GM18907 (cell line): ENCODE measurements around the gene TOR4A.

Experiments used
- ATAC-seq: cut with Tn5 transposase; IDR thresholded peaks from one replicate; pipeline ENCODE4 v1.9.1; 2021; ENCODE audit warnings: mild to moderate bottlenecking, moderate library complexity; ENCODE audit not compliant: unreplicated experiment

The TOR4A gene

DNA sequence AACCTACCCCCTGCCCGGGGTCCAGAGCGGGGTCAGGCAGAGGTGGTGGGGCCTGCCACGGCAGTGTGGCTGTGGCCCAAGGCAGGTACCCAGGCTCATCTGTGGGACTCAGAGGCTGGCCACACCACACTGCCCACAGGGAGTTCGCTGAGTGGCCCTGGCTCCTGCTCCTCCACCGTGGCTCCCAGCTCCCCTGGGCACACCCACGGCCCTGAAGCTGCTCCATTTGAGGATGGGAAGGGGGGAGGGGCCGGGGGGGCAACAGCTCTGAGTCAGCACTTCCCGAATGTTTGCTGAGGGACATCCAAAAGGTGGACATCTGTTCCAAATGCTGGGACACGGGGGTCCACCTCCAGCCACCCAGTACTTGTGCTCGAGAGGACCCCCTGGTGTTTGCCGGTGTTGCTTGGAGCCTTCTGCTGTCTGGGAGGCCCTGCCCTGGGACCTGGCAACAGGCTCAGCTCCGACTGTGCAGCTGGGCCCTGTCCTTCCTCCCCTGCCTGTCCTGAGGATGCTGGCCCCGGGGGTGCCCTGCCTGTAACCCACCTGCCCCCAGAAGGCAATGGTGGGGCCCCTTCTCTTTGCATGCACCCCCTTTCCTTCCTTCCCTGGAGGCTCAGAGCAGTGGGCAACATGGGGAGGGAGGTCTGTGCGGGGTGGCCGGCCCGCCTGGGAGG, 27.0 kb downstream of the TOR4A start:
- ATAC-seq = no peak

DNA sequence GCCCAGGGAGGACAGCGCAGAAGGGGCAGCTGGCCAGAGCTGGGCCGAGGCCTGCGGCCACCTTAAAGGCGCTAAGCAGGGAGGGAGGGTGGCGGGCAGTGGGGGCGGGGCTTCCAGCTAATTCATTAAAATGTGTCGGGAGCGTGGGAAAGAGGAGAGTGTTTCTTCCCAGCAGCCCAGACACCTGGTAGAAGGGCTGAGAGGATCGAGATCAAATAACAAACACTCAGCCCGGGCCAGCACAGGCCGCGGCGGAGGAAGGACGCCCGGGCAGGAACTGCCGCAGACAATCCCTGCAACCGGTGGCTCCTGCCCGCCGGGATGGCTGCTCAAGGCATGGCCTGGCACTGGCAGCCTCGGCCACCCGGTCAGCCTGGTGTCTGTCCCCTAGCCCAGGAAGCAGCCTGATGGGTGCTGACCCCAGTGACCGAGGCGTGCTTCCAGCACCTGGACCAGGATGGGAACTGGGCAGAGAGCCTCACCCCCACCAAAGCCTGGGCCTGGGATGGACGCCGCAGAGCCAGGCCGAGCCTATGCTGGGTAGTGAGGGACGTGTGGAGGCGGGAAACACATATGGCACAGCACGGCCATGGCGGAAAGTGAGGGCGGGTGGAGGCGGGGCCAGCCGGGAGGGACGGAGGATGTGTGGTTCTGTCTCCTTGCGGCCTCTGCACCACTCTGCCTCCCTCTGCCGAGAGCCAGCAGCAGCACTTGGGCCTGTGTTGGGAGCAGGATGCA, 27.7 kb downstream of the TOR4A start:
- ATAC-seq = no peak

DNA sequence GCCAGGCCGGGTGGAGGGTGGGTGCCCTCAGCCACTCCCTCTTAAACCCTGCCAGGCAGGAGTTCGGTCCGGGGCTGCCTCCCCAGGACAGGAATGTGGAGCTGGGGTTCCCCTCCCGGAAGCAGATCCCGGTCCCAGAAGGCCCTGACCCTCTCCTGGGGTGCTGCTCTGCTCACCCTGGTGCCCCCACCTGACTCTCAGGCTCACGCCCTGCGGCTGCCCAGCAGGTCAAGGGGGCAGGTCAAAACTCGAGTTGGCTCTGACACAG, 28.2 kb downstream of the TOR4A start:
- ATAC-seq = no peak

DNA sequence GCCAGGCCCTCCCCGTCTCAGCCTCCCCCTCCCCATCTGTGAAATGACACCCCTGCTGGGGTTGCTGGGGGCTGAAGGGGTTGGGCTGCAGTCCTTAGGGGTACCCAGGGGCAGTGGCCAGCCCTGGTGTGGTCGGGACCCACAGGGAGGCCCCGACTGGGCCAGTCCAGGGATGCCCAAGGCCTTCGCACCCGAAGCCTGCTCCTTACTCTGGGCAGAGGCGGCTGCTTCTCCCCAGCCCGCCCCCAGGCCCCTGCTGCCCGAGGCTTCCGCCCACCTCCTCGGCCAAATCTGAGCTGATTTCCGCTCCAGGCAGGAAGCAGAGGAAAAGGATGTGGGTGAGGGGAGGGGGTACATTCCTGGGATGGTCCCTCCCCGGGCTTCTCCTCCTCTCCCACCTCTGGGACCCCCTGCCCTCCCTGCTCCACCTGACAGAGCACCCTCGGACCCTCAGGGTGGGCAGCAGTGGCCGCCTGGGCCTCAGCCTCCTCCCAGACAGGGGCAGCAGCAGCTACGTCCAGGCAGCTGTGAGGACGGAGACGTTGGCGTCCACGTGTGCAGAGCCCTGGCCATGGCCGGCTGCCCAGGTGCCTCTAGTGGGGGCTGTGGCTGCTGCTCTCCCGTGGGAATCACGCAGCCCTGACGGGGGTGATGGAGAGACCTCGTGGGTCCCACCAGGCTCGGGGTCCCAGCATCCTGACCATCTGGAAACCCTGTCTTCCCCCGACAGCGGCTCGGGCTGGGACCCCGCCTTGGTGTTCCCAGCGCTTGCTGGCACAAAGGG, 28.7 kb downstream of the TOR4A start:
- no peak for ATAC-seq

DNA sequence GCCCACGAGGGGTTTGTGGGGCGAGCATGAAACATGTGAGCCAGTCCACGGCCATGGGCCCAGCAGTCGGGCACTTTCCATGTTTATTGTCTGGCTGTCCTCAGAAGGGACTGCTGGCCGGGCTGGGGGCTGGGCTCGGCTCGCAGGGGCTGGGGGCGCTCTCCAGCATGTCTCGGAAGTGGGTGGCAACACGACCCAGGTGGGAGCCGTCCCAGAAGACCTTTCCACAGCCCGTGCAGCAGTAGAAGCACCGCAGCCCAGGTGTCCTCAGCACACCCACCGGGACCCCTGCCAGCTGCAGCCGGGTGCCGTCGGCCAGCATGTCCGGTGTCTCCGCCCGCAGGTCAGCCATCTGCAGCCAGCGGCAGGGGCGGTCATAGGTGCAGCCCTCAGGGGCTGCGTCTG, 29.3 kb downstream of the TOR4A start:
- no peak for ATAC-seq

DNA sequence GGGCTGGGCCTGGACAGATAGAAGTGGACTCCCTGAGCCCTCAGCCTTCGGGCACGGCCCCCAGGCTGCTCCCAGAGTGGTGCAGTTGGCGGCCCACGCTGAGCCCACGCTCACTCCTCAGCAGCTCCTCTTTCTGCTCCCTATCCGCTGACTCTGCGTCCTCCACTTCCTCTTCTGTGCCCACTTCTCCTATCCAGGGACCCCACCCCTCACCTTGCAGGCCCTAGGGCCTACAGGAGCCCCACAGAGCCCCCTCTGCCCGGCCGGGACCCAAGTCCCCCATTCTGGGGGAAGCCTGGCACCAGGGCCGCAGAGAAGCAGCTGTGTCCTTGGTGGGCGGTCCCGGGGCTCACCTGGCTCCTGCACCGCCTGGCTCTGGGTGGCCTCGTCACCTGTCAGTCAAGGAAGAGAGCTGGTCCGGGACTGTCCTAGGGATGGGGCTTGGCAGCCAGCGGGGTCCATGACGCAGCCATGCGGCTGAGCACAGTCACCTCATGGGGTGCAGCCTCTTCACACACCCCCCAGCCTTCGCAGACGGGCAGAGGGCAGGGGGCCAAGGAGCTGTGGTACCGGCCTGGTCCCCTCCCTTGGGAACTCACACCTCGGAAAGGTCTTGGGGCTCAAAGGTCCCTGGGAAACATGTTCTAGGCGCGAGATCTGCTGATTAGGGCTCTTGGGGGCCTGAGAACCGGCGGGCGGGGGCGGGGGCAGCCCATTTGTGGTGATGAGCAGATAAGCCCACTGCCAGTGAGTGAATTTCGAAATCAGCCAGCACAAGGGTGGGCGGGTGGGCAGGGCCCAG, 29.9 kb downstream of the TOR4A start:
- no peak for ATAC-seq

DNA sequence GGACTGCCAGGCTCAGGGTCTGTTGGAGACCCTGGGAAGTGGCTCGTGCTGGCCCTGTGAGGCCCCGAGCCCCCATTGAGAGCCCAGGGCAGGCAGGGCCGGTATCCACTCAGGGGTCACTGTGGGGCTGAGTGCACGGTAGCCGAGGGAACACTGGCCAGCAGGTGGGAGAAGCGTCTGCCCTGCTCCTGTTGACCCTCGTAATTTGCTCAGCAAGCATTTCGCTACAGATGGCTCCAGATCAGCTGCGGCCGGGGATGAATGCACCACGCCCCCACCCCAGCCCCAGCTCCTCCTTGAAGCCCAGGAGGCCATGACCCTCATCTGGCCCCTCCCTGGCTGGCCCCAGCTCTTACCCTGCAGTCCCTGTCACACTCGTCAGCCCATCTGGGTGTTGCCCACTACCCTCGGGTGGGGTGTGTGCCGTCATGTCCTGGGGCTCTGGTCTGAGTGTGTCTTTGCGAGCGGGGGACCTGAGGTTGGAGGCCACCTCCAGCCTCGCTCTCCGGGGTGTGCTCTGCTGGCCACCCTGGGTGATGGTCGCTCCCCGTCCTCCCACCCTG, 30.6 kb downstream of the TOR4A start:
- ATAC-seq = no peak

DNA sequence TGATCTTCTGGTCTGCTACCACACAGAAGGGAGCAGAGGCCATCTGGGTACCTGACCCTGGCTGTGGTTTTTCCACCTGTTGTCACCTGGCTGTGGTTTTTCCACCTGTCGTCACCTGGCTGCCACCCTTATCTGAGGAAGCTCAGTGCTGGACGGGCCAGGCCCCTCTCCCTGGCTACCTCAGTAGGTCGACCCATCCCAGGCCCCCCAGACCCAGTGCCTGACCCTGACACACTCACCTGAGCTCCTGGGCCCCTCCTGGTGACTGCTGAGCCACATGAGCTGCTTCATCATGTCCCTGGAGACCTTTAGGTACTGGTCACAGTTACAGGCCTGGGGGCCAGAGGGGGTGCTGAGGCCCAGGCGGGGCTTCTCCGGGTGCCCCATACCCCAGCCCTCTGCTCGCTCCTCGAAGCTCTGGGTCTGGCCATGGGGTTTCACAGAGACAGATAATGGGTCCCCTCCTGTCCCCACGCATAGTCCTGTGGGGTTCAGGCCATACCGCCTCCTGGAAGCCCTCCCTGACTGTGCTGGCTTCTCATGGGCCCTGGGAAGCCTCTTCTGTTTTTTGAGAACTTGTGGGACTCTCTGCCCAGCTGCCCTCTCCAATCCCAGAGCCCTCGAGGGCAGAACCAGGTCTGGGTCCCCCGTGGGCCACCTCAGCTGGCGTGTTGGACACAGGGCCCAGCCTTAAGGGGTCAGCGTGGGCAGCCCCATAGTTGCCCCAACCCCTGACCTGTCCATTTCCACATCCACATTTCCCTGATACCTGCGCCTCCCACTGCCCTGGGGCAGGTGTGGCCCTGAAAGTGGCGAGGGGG, 32.1 kb downstream of the TOR4A start:
- ATAC-seq = no peak

DNA sequence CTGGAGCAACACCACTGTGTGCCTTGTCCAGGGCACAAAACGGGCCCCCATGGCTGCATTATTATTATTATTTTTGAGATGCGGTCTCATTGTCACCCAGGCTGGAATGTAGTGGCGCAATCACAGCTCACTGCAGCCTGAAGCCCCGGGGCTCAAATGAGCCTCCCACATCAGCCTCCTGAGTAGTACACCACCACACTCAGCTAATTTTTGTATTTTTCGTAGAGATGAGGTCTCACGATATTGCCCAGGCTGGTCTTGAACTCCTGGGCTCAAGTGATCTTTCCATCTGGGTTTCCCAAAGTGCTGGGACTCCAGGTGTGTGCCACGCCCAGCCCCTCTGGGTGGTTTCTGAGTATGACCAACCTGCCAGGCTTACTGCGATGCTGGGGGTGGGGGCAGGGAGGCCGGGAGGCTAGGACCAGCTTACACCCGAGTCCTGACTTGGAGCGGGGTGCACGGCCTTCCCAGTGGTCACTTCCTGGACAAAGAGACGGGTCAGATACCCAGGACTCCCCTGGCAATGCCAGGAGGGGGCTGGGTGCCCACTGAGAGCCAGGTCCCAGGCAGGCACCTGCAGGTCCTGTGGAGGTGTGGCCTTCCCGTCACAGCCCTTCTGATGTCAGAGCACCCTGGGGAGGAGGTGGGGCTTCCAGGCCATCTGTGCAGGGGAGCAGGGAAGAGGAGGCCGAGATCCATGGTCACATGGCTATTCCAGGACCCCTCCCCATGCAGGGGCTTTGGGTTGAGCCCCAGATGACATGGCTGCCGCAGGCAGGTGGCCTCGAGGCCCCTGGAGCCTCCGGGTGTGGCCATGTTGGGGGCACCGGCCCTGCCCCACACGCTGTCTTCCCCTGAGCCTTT, 32.9 kb downstream of the TOR4A start:
- no peak for ATAC-seq

DNA sequence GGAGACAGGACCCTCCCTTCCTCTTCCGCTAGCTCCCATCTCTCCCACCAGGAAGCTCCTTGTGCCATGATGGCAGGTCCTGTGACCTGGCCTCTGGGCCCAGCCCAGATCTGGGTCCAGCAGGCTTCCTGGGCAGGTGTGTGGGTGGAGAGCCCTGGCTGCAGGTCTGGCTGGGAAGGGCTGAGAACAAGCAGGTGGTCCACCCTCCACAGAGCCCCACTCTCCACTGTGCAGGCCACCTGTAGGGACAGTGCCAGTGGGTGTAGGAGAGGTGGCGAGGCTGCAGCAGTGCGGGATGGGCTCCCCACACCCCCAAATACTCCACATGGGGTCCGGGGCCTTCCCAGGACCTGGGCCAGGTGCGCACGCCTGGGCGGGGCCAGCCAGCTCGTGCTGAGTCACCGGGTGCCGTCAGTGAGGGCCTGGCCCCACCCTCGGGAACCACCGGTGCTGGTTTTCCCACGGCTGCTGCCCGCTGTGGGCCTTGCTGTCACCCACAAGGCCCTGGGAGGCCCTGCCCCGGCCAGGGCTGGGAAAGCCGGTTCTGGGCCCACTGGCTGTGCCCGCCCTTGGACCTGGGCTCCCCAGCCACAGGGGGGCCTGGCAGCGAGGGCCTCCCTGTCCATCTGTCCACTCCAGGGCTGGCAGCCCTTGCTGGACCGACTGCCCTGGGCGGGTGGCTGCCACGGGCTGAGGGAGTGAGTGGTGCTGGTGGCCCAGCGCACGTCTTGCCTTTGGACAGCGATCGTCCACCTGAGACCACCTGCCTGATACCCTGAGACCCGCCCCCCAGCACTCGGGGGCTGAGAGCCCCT, 33.9 kb downstream of the TOR4A start:
- ATAC-seq = no peak

DNA sequence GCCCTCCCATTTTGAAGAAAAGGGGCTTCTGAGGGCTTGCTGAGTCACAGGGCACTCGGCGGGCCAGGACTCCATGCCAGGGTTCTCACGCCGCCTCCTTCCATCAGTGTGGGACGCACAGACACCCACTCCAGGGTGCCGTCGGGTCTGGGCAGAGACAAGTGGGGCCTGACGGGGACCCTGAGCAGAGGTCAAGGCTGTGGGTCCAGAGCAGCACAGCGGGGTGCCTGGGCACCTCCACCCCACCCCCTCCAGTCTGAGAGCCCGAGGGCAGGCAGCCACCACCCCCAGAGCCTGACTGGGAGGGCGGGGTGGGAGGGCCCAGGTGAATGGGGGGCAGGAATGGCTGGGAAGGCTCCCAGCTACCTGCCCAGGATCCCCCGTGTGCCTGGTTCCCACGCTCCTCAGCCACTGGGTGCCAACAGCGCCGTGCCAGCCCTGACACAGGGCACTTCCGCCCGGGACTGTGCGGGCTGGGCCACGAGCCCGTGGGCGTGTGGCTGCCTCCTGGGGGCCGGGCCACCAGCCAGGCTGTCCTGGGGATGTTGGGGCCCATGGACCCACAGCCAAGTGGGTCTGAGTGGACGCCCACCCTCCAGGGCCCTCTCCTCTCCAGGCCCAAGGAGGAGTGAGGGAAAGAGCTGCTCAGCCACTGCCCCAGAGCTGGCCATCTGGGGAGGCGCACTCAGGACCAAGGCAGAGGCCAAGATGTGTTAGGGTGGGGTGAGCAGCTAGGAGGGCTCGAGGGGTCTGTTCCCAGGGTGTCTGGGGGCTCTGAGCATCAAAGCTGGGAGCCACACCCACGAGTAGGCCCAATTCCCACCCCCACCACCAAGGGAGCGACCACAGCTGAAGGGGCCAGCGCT, 34.7 kb downstream of the TOR4A start:
- no peak for ATAC-seq

DNA sequence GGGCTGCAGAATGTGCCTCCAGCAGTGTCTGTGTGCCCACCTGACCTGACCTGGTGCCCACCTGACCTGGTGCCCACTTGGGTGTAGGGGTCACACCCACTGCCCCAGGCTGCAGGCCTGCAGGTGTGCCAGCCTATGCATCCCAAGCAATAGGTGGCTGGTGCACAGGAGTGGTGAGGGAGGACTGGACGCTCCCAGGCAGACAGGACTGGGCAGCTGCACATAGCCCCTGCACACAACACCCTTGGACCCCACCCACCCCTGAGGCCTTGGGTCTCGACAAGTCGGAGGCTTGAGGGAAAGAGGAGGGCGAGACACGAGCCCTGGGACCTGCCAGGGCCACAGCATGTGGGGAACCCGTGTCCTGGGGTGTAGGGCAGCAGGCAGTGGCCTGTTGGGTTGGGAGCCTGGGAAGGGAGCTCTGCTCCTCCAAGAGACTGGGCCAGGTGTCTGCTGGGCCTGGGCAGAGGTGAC, 35.4 kb downstream of the TOR4A start:
- ATAC-seq = no peak

DNA sequence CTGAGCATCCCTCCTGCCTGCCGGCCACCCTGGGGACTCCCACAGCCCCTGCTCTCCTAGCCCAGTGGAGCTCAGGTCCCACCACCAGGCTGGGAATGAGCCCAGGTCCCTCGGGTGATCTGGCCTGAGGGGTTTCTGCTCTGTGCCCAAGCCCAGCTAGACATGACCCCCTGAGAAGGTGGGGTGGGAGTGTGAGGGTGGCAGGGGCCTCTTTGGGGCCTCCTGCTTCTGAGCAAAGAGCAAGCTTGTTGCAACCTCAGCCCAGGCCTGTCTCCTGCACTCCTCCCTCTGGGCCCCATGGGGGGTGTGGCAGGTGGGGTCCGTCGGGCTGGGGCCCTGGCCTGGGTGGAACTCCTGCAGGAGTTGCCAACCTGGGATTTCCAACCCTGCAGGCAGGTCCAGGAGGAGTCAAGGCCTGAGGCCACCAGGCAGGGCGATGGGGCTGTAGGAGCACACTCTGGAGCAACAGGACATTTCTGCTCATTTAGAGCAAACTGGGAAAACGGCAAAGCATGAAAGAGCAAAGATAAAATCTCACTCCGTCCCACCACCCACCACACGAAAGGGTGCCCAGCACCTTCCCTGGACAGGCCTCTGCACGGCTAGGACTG, 35.9 kb downstream of the TOR4A start:
- ATAC-seq = no peak

DNA sequence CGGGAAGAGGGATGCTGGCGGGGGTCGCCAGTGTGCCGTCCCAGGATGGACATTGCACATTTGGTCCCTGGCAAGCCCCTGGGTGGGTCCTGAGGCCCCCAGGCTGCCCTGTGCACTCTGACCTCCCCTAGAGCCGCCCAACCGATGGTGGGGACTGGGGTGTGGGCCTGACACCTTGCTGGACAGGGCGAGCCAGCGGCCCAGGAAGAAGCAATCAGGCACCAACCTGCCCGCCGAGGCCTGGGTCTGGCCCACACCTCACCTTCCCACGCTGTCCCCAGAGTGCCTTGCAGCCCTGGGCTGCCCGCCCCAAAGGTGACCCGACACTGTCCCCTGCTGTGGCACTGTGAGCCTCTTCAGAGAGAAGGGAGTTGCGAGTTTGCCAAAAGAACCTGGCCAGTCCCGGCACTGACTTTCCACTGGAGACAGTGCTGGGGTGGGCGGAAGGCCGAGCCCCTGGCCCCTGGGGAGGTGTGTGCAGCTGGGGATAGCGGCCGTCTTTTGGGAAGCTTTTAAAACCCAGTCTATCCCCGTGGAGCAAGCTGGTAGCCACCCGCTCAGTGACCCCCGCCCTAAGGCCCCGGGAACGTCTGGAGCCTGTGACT, 36.5 kb downstream of the TOR4A start:
- no peak for ATAC-seq

DNA sequence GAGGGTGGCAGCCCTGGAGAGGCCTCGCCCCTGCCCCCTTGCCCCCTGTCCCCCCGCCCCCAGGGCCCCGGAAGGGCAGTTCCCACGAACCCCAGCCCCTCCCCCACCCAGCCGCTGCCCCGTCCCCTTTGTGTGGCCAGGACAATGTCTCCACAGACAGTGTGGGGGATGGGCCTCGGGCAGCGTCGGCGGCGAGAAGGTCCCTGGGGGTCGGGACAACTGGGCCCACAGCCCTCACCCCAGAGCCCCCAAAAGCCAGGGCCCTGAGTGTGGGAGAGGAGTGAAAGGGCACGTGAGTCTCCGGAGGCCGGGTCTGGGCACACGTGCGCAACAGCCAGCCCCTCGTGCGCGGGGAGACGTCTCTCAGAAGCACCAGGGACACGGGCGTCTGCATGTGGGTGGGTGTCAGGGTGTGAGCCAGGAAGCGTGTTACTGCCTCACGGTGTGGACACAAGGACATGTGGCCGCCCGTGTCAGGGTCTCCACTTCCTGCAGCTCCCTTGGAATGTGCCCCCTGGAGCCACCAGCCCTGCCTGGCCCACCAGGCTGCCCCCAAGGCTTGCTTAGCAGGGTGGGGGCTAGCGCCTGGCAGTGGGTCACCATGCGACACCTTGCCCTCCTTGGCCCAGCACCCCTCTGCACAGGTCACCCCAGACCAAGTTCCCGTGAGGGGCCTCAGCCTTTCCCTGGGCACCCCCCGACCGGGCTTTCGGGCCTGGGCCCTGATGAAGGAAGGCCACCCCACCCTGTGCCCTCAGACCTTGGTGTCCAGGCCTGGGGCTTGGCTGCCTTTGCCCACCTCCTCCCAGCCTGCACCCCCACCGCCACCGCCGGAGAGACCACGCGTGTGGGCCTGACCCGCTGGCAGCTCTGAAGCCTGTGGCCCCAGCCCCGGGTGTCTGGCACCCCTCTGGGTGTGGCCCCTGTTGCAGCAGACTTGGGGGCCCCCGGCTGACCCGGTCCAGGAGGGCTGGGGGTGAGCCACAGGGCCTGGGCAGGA, 37.3 kb downstream of the TOR4A start:
- no peak for ATAC-seq
